H9 (cell line): Measurements from ENCODE around the gene C17orf107. TPM values are rescaled to one million over a fixed set of nuclear protein-coding genes. Genes with fewer than 3 reads are reported as not detected.
A peak's percentile ranks its signal among the peaks of the same experiment; 100 is the strongest.

ENCODE experiments used
- DNase-seq: peaks from one replicate; pipeline ENCODE4 v3.0.0-alpha.2; 2017
- H2AFZ ChIP-seq: one replicate; pipeline ENCODE4 v1.6.1; 2013; ENCODE audit warnings: mild to moderate bottlenecking, low read length, control low read depth, moderate library complexity
- H2AK5ac ChIP-seq: 2 replicates; pipeline ENCODE4 v1.6.1; 2013; ENCODE audit warnings: low read length, control low read depth, mixed read lengths; ENCODE audit not compliant: insufficient read length
- H2BK120ac ChIP-seq: one replicate; pipeline ENCODE4 v1.6.1; 2013; ENCODE audit warnings: low read depth, mild to moderate bottlenecking, low read length, control low read depth, inconsistent platforms; ENCODE audit not compliant: poor library complexity, severe bottlenecking
- H2BK12ac ChIP-seq: 2 replicates; pipeline ENCODE4 v1.6.1; 2013; ENCODE audit warnings: low read length, control low read depth, mixed read lengths, low read depth; ENCODE audit not compliant: insufficient read length
- H2BK15ac ChIP-seq: 2 replicates; pipeline ENCODE4 v1.6.1; 2013; ENCODE audit warnings: low read depth, low read length, control low read depth
- H2BK20ac ChIP-seq: one replicate; pipeline ENCODE4 v1.6.1; 2013; ENCODE audit warnings: low read depth, mild to moderate bottlenecking, low read length, control low read depth, inconsistent platforms; ENCODE audit not compliant: poor library complexity, severe bottlenecking
- H2BK5ac ChIP-seq: 2 replicates; pipeline ENCODE4 v1.6.1; 2013; ENCODE audit warnings: low read length, control low read depth, mixed read lengths; ENCODE audit not compliant: insufficient read length
- H3K14ac ChIP-seq: 2 replicates; pipeline ENCODE4 v1.6.1; 2013; ENCODE audit warnings: low read length, control low read depth; ENCODE audit not compliant: insufficient read depth
- H3K18ac ChIP-seq: 2 replicates; pipeline ENCODE4 v1.6.1; 2013; ENCODE audit warnings: low read depth, mild to moderate bottlenecking, mixed read lengths, low read length, control low read depth; ENCODE audit not compliant: insufficient read length
- H3K23ac ChIP-seq: 2 replicates; pipeline ENCODE4 v1.6.1; 2013; ENCODE audit warnings: low read length, control low read depth, mixed read lengths, low read depth; ENCODE audit not compliant: insufficient read length
- H3K23me2 ChIP-seq: 2 replicates; pipeline ENCODE4 v1.6.1; 2013; ENCODE audit warnings: low read depth, mild to moderate bottlenecking, mixed read lengths, low read length, control low read depth; ENCODE audit not compliant: insufficient read length, poor library complexity, severe bottlenecking
- H3K27ac ChIP-seq: 2 replicates; pipeline ENCODE4 v1.5.1; 2013; ENCODE audit warnings: low read length, control low read depth, mixed read lengths, low read depth; ENCODE audit not compliant: insufficient read length
- H3K27me3 ChIP-seq: 2 replicates; pipeline ENCODE4 v1.6.1; 2013; ENCODE audit warnings: low read length, control low read depth, inconsistent platforms; ENCODE audit not compliant: insufficient read depth
- H3K4ac ChIP-seq: 2 replicates; pipeline ENCODE4 v1.6.1; 2013; ENCODE audit warnings: low read depth, mild to moderate bottlenecking, control low read depth, inconsistent platforms, low read length, moderate library complexity
- H3K4me1 ChIP-seq: 2 replicates; pipeline ENCODE4 v1.6.1; 2013; ENCODE audit warnings: low read length, control low read depth, inconsistent platforms; ENCODE audit not compliant: insufficient read depth
- H3K4me2 ChIP-seq: 2 replicates; pipeline ENCODE4 v1.6.1; 2013; ENCODE audit warnings: low read length, control low read depth, mixed read lengths; ENCODE audit not compliant: insufficient read length, insufficient read depth
- H3K56ac ChIP-seq: 2 replicates; pipeline ENCODE4 v1.6.1; 2013; ENCODE audit warnings: low read depth, mild to moderate bottlenecking, mixed read lengths, low read length, control low read depth; ENCODE audit not compliant: insufficient read length
- H3K79me1 ChIP-seq: 2 replicates; pipeline ENCODE4 v1.6.1; 2013; ENCODE audit warnings: low read depth, mild to moderate bottlenecking, moderate library complexity, low read length, control low read depth, inconsistent platforms; ENCODE audit not compliant: insufficient read depth, poor library complexity, severe bottlenecking
- H3K79me2 ChIP-seq: 2 replicates; pipeline ENCODE4 v1.6.1; 2013; ENCODE audit warnings: low read length, control low read depth, inconsistent platforms; ENCODE audit not compliant: insufficient read depth
- H3K9ac ChIP-seq: 2 replicates; pipeline ENCODE4 v1.6.1; 2013; ENCODE audit warnings: low read length, control low read depth, mixed read lengths; ENCODE audit not compliant: insufficient read length; ENCODE audit errors: extremely low read depth
- H3K9me3 ChIP-seq: one replicate; pipeline ENCODE4 v1.6.1; 2013; ENCODE audit warnings: low read depth, low read length, inconsistent platforms; ENCODE audit not compliant: control insufficient read depth
- H3T11ph ChIP-seq: one replicate; pipeline ENCODE4 v1.6.1; 2013; ENCODE audit warnings: mild to moderate bottlenecking, low read length, control low read depth, inconsistent platforms
- H4K20me1 ChIP-seq: one replicate; pipeline ENCODE4 v1.6.1; 2013; ENCODE audit not compliant: control insufficient read depth, insufficient read length, insufficient read depth
- H4K5ac ChIP-seq: 2 replicates; pipeline ENCODE4 v1.6.1; 2013; ENCODE audit warnings: low read depth, mild to moderate bottlenecking, mixed read lengths, low read length, control low read depth; ENCODE audit not compliant: insufficient read length
- H4K8ac ChIP-seq: replicated peaks from 2 replicates; pipeline ENCODE4 v1.6.1; 2013; ENCODE audit warnings: low read length, control low read depth, mixed read lengths, low read depth; ENCODE audit not compliant: insufficient read length
- H4K91ac ChIP-seq: 2 replicates; pipeline ENCODE4 v1.6.1; 2013; ENCODE audit warnings: low read depth, mild to moderate bottlenecking, moderate library complexity, mixed read lengths, low read length, control low read depth; ENCODE audit not compliant: insufficient read length
- H3K27ac Mint-ChIP-seq, 3 experiments: 2 replicates in 2 of 3; 3 replicates in 1 of 3; pipeline ENCODE4 v1.8.0; 2020 to 2021; ENCODE audit warnings: mixed read lengths in 3 of 3, mild to moderate bottlenecking in 1 of 3, moderate library complexity in 1 of 3
- H3K27me3 Mint-ChIP-seq: 2 replicates; pipeline ENCODE4 v1.8.0; 2021; ENCODE audit warnings: low read depth, mild to moderate bottlenecking, moderate library complexity, mixed read lengths
- H3K36me3 Mint-ChIP-seq, 3 experiments: 2 replicates in 2 of 3; 3 replicates in 1 of 3; pipeline ENCODE4 v1.8.0; 2020 to 2021; ENCODE audit warnings: low read depth in 3 of 3, mixed read lengths in 3 of 3; ENCODE audit not compliant: insufficient read depth in 1 of 3
- H3K4me1 Mint-ChIP-seq, 2 experiments: 2 replicates each; pipeline ENCODE4 v1.8.0; 2020; ENCODE audit warnings: mixed read lengths in 2 of 2
- H3K4me3 Mint-ChIP-seq, 2 experiments: 2 replicates in 1 of 2; 3 replicates in 1 of 2; pipeline ENCODE4 v1.8.0; 2020 to 2021; ENCODE audit warnings: mild to moderate bottlenecking in 2 of 2, mixed read lengths in 2 of 2, moderate library complexity in 1 of 2
- H3K9me3 Mint-ChIP-seq, 2 experiments: 2 replicates in 1 of 2; 3 replicates in 1 of 2; pipeline ENCODE4 v1.8.0; 2020; ENCODE audit warnings: mild to moderate bottlenecking in 2 of 2, mixed read lengths in 2 of 2, moderate library complexity in 1 of 2
- WGBS: extraction: QIAGEN DNeasy Blood & Tissue Kit; methylation state at CpG from one replicate; pipeline ENCODE4 v1.1.7; 2013; ENCODE audit warnings: missing lambda C conversion rate, low lambda C conversion rate, mixed read lengths; ENCODE audit not compliant: insufficient read length; ENCODE audit errors: extremely low coverage; 5-methylcytosine and 5-hydroxymethylcytosine counted together
- total RNA-seq: library from RNA; stranded (reverse); gene quantifications from 2 replicates; pipeline ENCODE4 v1.2.1, GENCODE V29; 2021
- TF ChIP-seq, protein P1 (sequence below): fragments of 200-600 bp; sonication (generic); conservative IDR thresholded peaks from 3 replicates; pipeline ENCODE4 v1.8.0; 2021; ENCODE audit warnings: antibody characterized with exemption, mild to moderate bottlenecking

C17orf107 gene
- total RNA-seq, 1 experiment from 2014 or later, result 4.4 TPM

DNA sequence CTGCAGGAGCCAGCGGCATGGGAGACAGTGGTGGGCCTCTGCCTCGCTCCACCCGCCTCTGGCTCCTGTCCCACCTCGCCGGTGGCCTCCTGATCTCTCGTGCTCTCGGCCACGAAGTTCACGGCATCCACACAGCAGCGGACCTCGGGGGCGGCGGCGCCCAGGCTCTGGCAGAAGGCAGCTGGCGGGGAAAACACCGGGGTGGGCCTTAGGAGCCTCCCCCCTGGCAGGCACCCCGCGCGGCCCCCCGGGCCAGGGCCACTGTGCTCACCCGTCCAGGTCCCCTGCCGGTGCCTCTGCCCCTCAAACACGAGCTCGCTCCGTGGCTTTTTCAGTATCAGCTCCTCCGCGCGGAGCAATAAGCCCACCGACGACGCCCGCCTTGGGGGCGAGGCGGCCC, 409 bp upstream of the C17orf107 start:
- no peak overlapping the region for H3K4me2 ChIP-seq
- no peak overlapping the region for H3K4ac ChIP-seq
- TF ChIP-seq, protein P1, sequence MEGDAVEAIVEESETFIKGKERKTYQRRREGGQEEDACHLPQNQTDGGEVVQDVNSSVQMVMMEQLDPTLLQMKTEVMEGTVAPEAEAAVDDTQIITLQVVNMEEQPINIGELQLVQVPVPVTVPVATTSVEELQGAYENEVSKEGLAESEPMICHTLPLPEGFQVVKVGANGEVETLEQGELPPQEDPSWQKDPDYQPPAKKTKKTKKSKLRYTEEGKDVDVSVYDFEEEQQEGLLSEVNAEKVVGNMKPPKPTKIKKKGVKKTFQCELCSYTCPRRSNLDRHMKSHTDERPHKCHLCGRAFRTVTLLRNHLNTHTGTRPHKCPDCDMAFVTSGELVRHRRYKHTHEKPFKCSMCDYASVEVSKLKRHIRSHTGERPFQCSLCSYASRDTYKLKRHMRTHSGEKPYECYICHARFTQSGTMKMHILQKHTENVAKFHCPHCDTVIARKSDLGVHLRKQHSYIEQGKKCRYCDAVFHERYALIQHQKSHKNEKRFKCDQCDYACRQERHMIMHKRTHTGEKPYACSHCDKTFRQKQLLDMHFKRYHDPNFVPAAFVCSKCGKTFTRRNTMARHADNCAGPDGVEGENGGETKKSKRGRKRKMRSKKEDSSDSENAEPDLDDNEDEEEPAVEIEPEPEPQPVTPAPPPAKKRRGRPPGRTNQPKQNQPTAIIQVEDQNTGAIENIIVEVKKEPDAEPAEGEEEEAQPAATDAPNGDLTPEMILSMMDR, result no peak
- no peak overlapping the region for H4K8ac ChIP-seq
- no peak overlapping the region for H2BK12ac ChIP-seq
- peaks cover 12% of the 10 kb centered on the region for H3K23me2 ChIP-seq
- H3K4me1 Mint-ChIP-seq, result peaks cover 10 to 33% of the 10 kb centered on the region in 2 experiments
- peaks cover 3% of the 10 kb centered on the region; the same call in 1 of the 2 replicates for H3K4me1 ChIP-seq
- no peak overlapping the region for H3K14ac ChIP-seq
- no peak overlapping the region for H4K91ac ChIP-seq
- no peak overlapping the region for H3T11ph ChIP-seq
- H3K56ac ChIP-seq, result no peak overlapping the region
- H3K79me2 ChIP-seq, result no peaks in the 10 kb centered on the region
- H3K9ac ChIP-seq, result no peak overlapping the region
- peak overlapping the region; percentile 68 to 75 for H3K4me3 Mint-ChIP-seq
- H2AFZ ChIP-seq, result no peak overlapping the region
- H2BK15ac ChIP-seq, result no peak overlapping the region
- no peak overlapping the region for H3K23ac ChIP-seq
- H4K5ac ChIP-seq, result no peak overlapping the region
- no peaks in the 10 kb centered on the region for H3K79me1 ChIP-seq
- no peaks in the 10 kb centered on the region for H3K9me3 Mint-ChIP-seq
- H4K20me1 ChIP-seq, result no peaks in the 10 kb centered on the region
- H3K27ac ChIP-seq, result no peak overlapping the region
- H3K18ac ChIP-seq, result no peak overlapping the region
- no peak for DNase-seq
- H2BK120ac ChIP-seq, result no peak overlapping the region
- H2BK20ac ChIP-seq, result no peak overlapping the region
- H3K36me3 Mint-ChIP-seq, result peaks cover 8 to 29% (median 27%) of the 10 kb centered on the region in 3 experiments; a peak in 6 of 7 replicates
- H3K27me3 Mint-ChIP-seq, result no peaks in the 10 kb centered on the region
- no peaks in the 10 kb centered on the region for H3K9me3 ChIP-seq
- WGBS, result no CpG with 5 or more reads among the region's 34 CpGs
- H2AK5ac ChIP-seq, result no peak overlapping the region
- no peak overlapping the region for H3K27ac Mint-ChIP-seq
- no peak overlapping the region for H2BK5ac ChIP-seq
- H3K27me3 ChIP-seq, result no peaks in the 10 kb centered on the region
